AG10803 (cell line): ENCODE results near the gene LAP3.

ENCODE experiments used
- DNase-seq: peaks from one replicate; pipeline ENCODE4 v3.0.0; 2010; ENCODE audit warnings: low read depth
- H3K4me3 ChIP-seq: 2 replicates; pipeline ENCODE4 v1.5.1; 2011; ENCODE audit warnings: mild to moderate bottlenecking, low read length, control low read depth
- TF ChIP-seq, protein P1 (sequence below): conservative IDR thresholded peaks from 2 replicates; pipeline ENCODE4 v1.5.1; 2011; ENCODE audit warnings: mild to moderate bottlenecking, low read length, control low read depth, inconsistent platforms

LAP3 gene

DNA sequence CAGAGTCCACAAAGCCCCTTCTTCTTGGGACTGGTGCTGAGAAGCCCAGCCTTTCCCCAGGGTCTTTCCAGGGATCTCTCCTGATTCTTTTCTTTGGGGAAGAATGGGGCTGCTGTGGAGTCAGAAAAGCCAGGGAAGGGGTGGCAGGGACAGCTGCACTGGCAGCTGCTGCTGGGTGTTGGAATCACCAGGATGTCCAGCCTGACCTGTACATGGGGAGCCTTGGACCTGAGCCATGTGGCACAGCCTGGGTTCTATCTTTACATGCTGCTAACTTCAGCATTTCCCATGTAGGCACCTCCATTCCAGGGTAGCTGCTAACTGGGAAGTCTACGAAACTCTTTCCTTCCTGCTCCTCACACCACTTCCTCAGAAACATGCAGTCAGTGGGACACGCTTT is 73.4 kb downstream of the LAP3 start:
- TF ChIP-seq, protein P1, sequence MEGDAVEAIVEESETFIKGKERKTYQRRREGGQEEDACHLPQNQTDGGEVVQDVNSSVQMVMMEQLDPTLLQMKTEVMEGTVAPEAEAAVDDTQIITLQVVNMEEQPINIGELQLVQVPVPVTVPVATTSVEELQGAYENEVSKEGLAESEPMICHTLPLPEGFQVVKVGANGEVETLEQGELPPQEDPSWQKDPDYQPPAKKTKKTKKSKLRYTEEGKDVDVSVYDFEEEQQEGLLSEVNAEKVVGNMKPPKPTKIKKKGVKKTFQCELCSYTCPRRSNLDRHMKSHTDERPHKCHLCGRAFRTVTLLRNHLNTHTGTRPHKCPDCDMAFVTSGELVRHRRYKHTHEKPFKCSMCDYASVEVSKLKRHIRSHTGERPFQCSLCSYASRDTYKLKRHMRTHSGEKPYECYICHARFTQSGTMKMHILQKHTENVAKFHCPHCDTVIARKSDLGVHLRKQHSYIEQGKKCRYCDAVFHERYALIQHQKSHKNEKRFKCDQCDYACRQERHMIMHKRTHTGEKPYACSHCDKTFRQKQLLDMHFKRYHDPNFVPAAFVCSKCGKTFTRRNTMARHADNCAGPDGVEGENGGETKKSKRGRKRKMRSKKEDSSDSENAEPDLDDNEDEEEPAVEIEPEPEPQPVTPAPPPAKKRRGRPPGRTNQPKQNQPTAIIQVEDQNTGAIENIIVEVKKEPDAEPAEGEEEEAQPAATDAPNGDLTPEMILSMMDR = no peak
- no peak overlapping the region for H3K4me3 ChIP-seq
- DNase-seq = no peak

DNA sequence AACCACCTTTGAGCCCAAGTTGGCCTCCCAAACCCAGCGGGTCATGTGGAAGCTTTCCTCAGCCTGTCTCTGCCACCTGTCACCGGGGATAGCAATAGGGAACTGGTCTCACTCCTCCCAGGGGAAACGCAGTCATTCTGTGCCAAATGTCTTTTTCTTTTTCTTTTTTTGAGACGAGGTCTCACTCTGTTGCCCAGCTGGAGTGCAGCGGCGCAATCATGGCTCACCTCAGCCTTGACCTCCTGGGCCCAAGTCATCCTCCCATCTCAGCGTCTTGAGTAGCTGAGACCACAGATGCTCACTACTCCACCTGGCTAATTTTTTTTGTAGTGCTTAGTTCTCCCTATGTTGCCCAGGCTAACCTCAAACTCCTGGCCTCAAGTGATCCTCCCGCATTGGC is 77.7 kb downstream of the LAP3 start:
- DNase-seq = no peak
- TF ChIP-seq, protein P1 = no peak
- H3K4me3 ChIP-seq = no peak overlapping the region

DNA sequence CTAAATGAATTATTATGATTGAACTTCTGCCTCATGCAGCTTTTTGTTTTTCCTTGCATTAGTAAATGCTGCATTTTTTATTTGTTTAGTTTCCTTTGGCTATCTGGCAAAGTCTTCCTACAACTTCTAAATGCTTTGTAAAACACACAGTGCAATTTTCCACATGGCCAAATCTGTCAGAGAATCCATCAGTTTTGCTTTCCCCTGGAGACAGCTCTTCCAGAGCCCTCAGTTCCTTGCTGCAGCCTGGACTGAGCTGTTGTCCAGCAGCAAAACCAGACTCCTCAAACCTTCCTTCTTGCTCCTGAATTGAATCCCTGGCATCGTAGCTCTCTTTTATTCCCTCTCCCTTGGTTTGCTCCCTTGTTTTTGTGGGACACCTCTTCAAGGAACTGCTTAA is 80.1 kb downstream of the LAP3 start:
- TF ChIP-seq, protein P1 = no peak

More for the DNA sequence above, 80.1 kb downstream of the LAP3 start:
- no peak overlapping the region for H3K4me3 ChIP-seq
- DNase-seq = no peak
